Smooth muscle cell (in vitro differentiated cells): ENCODE results near the gene LRRC10B. TPM values are rescaled to one million over a fixed set of nuclear protein-coding genes. Genes with fewer than 3 reads are reported as not detected.
"Not testable (repeated sequence)": the region's sequence is repeated elsewhere in the genome, so short reads cannot be mapped to it uniquely, and the experiment has no call there.

Experiments used
- DNase-seq: peaks from one replicate; lab custom pipeline; 2025; ENCODE audit not compliant: unreplicated experiment; lab: John Stamatoyannopoulos, UW
- H2AFZ ChIP-seq: fragments of 200-600 bp; sonication (generic); 2 replicates; pipeline ENCODE4 v1.6.0; 2016; ENCODE audit warnings: antibody characterized with exemption, low read depth, mild to moderate bottlenecking
- H3F3A ChIP-seq: fragments of 200-600 bp; sonication (generic); 2 replicates; pipeline ENCODE4 v1.6.0; 2017; ENCODE audit warnings: antibody characterized with exemption, low read depth
- H3K27ac ChIP-seq: fragments of 200-600 bp; sonication (generic); 2 replicates; pipeline ENCODE4 v1.5.1; 2016; ENCODE audit warnings: low read depth, mild to moderate bottlenecking
- H3K27me3 ChIP-seq: fragments of 200-600 bp; sonication (generic); 2 replicates; pipeline ENCODE4 v1.6.1; 2016; ENCODE audit warnings: low read depth, mild to moderate bottlenecking
- H3K36me3 ChIP-seq: fragments of 200-600 bp; sonication (generic); 2 replicates; pipeline ENCODE4 v1.5.1; 2016; ENCODE audit warnings: low read depth
- H3K4me1 ChIP-seq: fragments of 200-600 bp; sonication (generic); 2 replicates; pipeline ENCODE4 v1.5.1; 2016; ENCODE audit warnings: low read depth
- H3K4me2 ChIP-seq: fragments of 200-600 bp; sonication (generic); 2 replicates; pipeline ENCODE4 v1.6.0; 2016; ENCODE audit warnings: mild to moderate bottlenecking
- H3K4me3 ChIP-seq: fragments of 200-600 bp; sonication (generic); 2 replicates; pipeline ENCODE4 v1.5.1; 2016; ENCODE audit warnings: mild to moderate bottlenecking
- H3K79me2 ChIP-seq: fragments of 200-600 bp; sonication (generic); 2 replicates; pipeline ENCODE4 v1.6.0; 2016; ENCODE audit warnings: low read depth, mild to moderate bottlenecking
- H3K9ac ChIP-seq: fragments of 200-600 bp; sonication (generic); 2 replicates; pipeline ENCODE4 v1.6.0; 2016; ENCODE audit warnings: low read depth
- H3K9me3 ChIP-seq: fragments of 200-600 bp; sonication (generic); replicated peaks from 2 replicates; pipeline ENCODE4 v1.5.1; 2016; ENCODE audit warnings: low read depth
- H4K20me1 ChIP-seq: fragments of 200-600 bp; sonication (generic); 2 replicates; pipeline ENCODE4 v1.6.0; 2016; ENCODE audit warnings: low read depth
- CTCF ChIP-seq: fragments of 200-600 bp; sonication (generic); IDR thresholded peaks from 2 replicates; pipeline ENCODE4 v1.5.1; 2017; ENCODE audit warnings: borderline replicate concordance, mild to moderate bottlenecking, antibody characterized with exemption; ENCODE audit not compliant: insufficient read depth, poor library complexity, severe bottlenecking
- WGBS: methylation state at CpG from one replicate; pipeline ENCODE4 v1.1.7; 2016; ENCODE audit warnings: low lambda C conversion rate; 5-methylcytosine and 5-hydroxymethylcytosine counted together
- polyA plus RNA-seq: library from polyadenylated mRNA; unstranded; fragments of >200 nt; fragmentation: Nextera tagmentation; extraction: Ambion mirVana; gene quantifications from 2 replicates; pipeline ENCODE4 v1.2.1, GENCODE V29; 2016
- total RNA-seq: library from RNA; depleted of rRNA; stranded (reverse); fragments of >200 nt; gene quantifications from 2 replicates; pipeline ENCODE4 v1.2.3, GENCODE V29; 2014

The LRRC10B gene
- total RNA-seq, result 0.99 and 2.2 TPM in 2 replicates
- 0.11 and 1.9 TPM in 2 replicates for polyA plus RNA-seq

GRCh38 chr11:61507962-61508861 lies at the start of gene LRRC10B:
Gene LRRC10B, plus strand, starts transcription at chr11:61508749. Its CDS starts 250 bp downstream, at chr11:61508999.
- Histone ChIP-seq H3F3A (no peaks in the 10 kb centered on the region), H2AFZ (peak within 1 kb of the TSS; percentile 68), H3K4me2 (peak within 1 kb of the TSS; percentile 86), H3K27ac (no peak within 1 kb of the TSS), H3K9ac (no peak within 1 kb of the TSS), H3K9me3 (no peaks in the 10 kb centered on the region), H3K36me3 (no peaks in the 10 kb centered on the region), H4K20me1 (no peaks in the 10 kb centered on the region), H3K4me1 (peaks cover 20% of the 10 kb centered on the region), H3K79me2 (no peaks in the 10 kb centered on the region), H3K4me3 (peak within 1 kb of the TSS; percentile 44), H3K27me3 (peaks cover 32% of the 10 kb centered on the region)
- WGBS, result 5% methylated on average over 35 of the region's 74 CpGs
- DNase-seq, result no peak
- TF ChIP-seq CTCF, result no peak

- Histone ChIP-seq H2AFZ (no peak overlapping the region), H3K9me3 (no peaks in the 10 kb centered on the region), H3K36me3 (no peaks in the 10 kb centered on the region), H3F3A (no peaks in the 10 kb centered on the region), H3K9ac (no peak overlapping the region), H3K4me2 (no peak overlapping the region), H3K79me2 (no peaks in the 10 kb centered on the region), H4K20me1 (peaks cover 59% of the 10 kb centered on the region), H3K27me3 (no peaks in the 10 kb centered on the region), H3K27ac (no peak overlapping the region), H3K4me3 (no peak overlapping the region), H3K4me1 (no peaks in the 10 kb centered on the region)
- WGBS, result 86% methylated on average over 3 of the region's 3 CpGs
- no peak for DNase-seq
- no peak for TF ChIP-seq CTCF
Observed at GRCh38 chr11:61460474-61460881, 48.1 kb upstream of the LRRC10B start.

DNA sequence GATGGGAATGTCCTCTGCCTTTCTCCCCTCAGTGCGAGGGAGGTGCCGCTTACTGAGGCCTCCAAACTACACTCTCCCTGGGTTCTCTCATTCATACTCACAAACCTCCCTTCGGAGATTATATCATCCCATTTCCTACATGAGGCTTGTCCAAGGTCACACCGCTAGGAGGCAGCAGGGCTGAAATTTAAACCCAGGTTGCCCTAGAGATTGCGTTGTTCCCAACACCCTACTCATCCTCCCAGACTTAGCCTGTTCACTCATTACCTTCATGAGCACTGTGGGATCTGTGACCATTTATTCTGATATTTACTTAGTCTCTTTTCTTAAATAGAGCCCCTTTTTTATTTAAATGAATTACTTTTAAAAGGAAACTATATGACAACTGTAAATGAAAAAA lies 47.6 kb upstream of the LRRC10B start:
- H3K27me3 ChIP-seq, result no peaks in the 10 kb centered on the region
- WGBS, result 95% methylated on average over 5 of the region's 5 CpGs
- no peaks in the 10 kb centered on the region for H3K79me2 ChIP-seq
- H3K9me3 ChIP-seq, result no peaks in the 10 kb centered on the region
- H3K9ac ChIP-seq, result no peak overlapping the region
- no peaks in the 10 kb centered on the region for H3K4me1 ChIP-seq
- H3K27ac ChIP-seq, result no peak overlapping the region
- H3K36me3 ChIP-seq, result no peaks in the 10 kb centered on the region
- TF ChIP-seq CTCF, result no peak
- H3K4me3 ChIP-seq, result no peak overlapping the region
- H4K20me1 ChIP-seq, result peaks cover 60% of the 10 kb centered on the region
- DNase-seq, result no peak
- no peak overlapping the region for H2AFZ ChIP-seq
- no peaks in the 10 kb centered on the region for H3F3A ChIP-seq
- no peak overlapping the region for H3K4me2 ChIP-seq

DNA sequence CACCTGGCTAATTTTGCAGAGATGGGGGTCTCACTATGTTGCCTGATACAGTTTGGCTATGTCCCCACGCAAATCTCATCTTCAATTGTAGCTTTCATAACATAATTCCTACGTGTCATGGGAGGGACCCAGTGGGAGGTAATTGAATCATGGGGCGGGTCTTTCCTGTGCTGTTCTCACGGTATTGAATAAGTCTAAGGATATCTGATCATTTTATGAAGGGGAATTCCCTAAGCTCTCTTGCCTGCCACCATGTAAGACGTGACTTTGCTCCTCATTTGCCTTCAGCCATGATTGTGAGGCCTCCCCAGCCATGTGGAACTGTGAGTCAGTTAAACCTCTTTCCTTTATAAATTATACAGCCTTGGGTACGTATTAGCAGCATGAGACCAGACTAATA lies 40.9 kb upstream of the LRRC10B start:
- not testable (repeated sequence) for H3K9me3 ChIP-seq, H3K4me2 ChIP-seq, H3K79me2 ChIP-seq, H3K4me3 ChIP-seq, DNase-seq, H3K9ac ChIP-seq, H3K36me3 ChIP-seq, H3K27me3 ChIP-seq, H2AFZ ChIP-seq, H3F3A ChIP-seq, H3K27ac ChIP-seq, H3K4me1 ChIP-seq
- WGBS, result 86% methylated on average over 6 of the region's 6 CpGs
- peaks cover 44% of the 10 kb centered on the region for H4K20me1 ChIP-seq
